Stomach (tissue), 9 donors: ENCODE results near the gene NPIPB6. TPM values are rescaled to one million over a fixed set of nuclear protein-coding genes. Genes with fewer than 3 reads are reported as not detected.
A peak's percentile ranks its signal among the peaks of the same experiment; 100 is the strongest.

ENCODE experiments used
- DNase-seq, 2 donors: peaks; one replicate each; pipeline versions ENCODE4 v3.0.0 to v3.0.0-alpha.2; 2013 to 2019
- H3K27ac ChIP-seq, 5 donors: fragments of 200-600 bp in 4 of 5; sonication (generic) in 4 of 5; one replicate each; pipeline ENCODE4 v1.5.1; 2013 to 2019; ENCODE audit warnings: mild to moderate bottlenecking in 1 of 5, moderate library complexity in 1 of 5
- H3K27me3 ChIP-seq, 3 donors: fragments of 200-600 bp; sonication (generic); one replicate each; pipeline ENCODE4 v1.5.1; 2017 to 2019; ENCODE audit warnings: mixed run types in 1 of 3
- H3K36me3 ChIP-seq, 4 donors: fragments of 200-600 bp; sonication (generic); 1 replicate in 3 of 4; 2 replicates in 1 of 4; pipeline ENCODE4 v1.5.1; 2016 to 2019
- H3K4me1 ChIP-seq, 4 donors: fragments of 200-600 bp; sonication (generic); one replicate each; pipeline ENCODE4 v1.5.1; 2016 to 2019
- H3K4me3 ChIP-seq, 4 donors: fragments of 200-600 bp; sonication (generic) in 3 of 4; one replicate each; pipeline ENCODE4 v1.5.1; 2016 to 2019; ENCODE audit warnings: mild to moderate bottlenecking in 1 of 4
- H3K9me3 ChIP-seq, 4 donors: fragments of 200-600 bp; sonication (generic); one replicate each; pipeline ENCODE4 v1.5.1; 2016 to 2019
- EP300 ChIP-seq: sonication (generic); formaldehyde crosslinking; IDR thresholded peaks from one replicate; pipeline ENCODE4 v1.6.1; 2017; ENCODE audit warnings: antibody characterized with exemption
- POLR2A ChIP-seq, 4 donors: fragments of 450-650 bp; IDR thresholded peaks; one replicate each; pipeline ENCODE4 v1.6.1; 2016; ENCODE audit warnings: antibody characterized with exemption in 4 of 4, control low read depth in 2 of 4, mild to moderate bottlenecking in 1 of 4, moderate library complexity in 1 of 4
- POLR2AphosphoS5 ChIP-seq, 3 donors: sonication (generic); formaldehyde crosslinking; IDR thresholded peaks; one replicate each; pipeline ENCODE4 v1.6.1; 2016; ENCODE audit warnings: antibody characterized with exemption in 3 of 3
- WGBS, 5 donors: extraction: QIAGEN DNeasy Blood & Tissue Kit in 3 of 5; methylation state at CpG; one replicate each; pipeline versions ENCODE4 v1.1.5 to v1.1.7; 2013 to 2018; 5-methylcytosine and 5-hydroxymethylcytosine counted together
- intact Hi-C: fragments of 100-400 bp; cut with DNase I; formaldehyde crosslinking; loops from one replicate; pipeline ENCODE4 v1.15.1; 2023; ENCODE audit warnings: low total_unique reads
- polyA plus RNA-seq, 3 donors: library from polyadenylated mRNA; stranded (reverse); fragments of 200-250 nt; gene quantifications; one replicate each; pipeline ENCODE4 v1.2.3, GENCODE V29; 2013
- total RNA-seq, 5 donors: library from RNA; depleted of rRNA; stranded (reverse); fragments of >200 nt; gene quantifications; one replicate each; pipeline versions ENCODE4 v1.1.0 to v1.2.3, GENCODE V29; 2014 to 2016
- TF ChIP-seq, protein P1 (sequence below), 7 experiments: fragments of 450-650 bp in 4 of 7; fragments of 200-600 bp in 3 of 7; sonication (generic) in 3 of 7; IDR thresholded peaks; one replicate each; pipeline ENCODE4 v1.5.1; 2016 to 2019; ENCODE audit warnings: antibody characterized with exemption in 7 of 7, control low read depth in 2 of 7, mild to moderate bottlenecking in 1 of 7
- donor health status: healthy with polysubstance abuse.
- donor health status: Bipolar disorder and iron deficiency.
- donor health status: healthy.

The NPIPB6 gene
- total and polyA plus RNA-seq, 8 donors, result 1.8 to 6.8 (median 2.3) TPM; not detected in 5

DNA sequence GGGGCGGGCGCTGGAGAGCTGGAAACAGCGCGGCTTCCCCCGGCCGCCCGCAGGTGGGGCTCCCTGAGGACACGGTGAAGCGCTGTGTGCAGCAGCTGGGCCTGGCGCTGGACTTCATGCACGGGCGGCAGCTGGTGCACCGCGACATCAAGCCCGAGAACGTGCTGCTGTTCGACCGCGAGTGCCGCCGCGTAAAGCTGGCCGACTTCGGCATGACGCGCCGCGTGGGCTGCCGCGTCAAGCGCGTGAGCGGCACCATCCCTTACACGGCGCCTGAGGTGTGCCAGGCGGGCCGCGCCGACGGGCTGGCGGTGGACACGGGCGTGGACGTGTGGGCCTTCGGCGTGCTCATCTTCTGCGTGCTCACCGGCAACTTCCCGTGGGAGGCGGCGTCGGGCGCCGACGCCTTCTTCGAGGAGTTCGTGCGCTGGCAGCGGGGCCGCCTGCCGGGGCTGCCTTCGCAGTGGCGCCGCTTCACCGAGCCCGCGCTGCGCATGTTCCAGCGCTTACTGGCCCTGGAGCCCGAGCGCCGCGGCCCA lies 43.2 kb downstream of the NPIPB6 start:
- no peak for DNase-seq
- no peak overlapping the region for H3K27ac ChIP-seq
- no peaks in the 10 kb centered on the region for H3K4me1 ChIP-seq
- intact Hi-C loops, result no loop called here
- no peak overlapping the region for H3K4me3 ChIP-seq
- no peaks in the 10 kb centered on the region for H3K36me3 ChIP-seq
- peaks cover 0 to 11% (median 0%) of the 10 kb centered on the region in 3 donors for H3K27me3 ChIP-seq
- TF ChIP-seq POLR2A (IDR thresholded peaks at IDR 0.05), result no peak
- no peak for TF ChIP-seq EP300
- 95 to 98% (median 97%) methylated on average over 36 to 73 of the region's 73 CpGs for WGBS, 5 donors
- H3K9me3 ChIP-seq, result no peaks in the 10 kb centered on the region

DNA sequence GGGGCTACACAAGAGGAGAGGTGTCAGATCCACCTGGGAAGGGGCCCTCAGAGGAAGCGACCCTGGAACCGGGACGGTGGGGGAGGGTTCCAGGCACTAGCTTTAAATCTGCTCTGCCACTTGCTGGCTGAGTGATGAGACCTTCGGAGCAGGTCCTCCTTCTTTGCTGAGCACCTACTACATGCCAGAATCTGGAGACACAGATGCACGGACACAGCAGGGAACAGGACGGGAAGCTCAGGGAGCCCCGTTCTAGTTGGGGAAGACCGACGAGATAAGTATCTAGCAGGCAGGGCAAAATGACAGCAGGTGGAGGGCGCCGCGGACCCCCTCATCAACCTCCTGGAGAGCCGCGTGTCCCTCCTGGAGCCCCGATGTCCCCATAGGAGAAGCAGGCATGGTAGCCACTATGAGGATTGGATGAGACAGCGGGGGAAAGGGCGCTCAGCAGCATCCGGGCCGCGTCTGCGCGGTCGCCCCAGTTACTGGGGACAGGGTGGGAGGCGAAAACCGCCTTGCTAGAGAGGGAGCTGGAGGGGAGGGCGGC lies 43.8 kb downstream of the NPIPB6 start:
- intact Hi-C loops, result loop anchor here (5.0 kb wide), 1 partner anchor 42 kb away; no protein-coding TSS in a partner anchor
- WGBS, 5 donors, result 90 to 96% (median 94%) methylated on average over 25 to 26 of the region's 26 CpGs
- H3K4me1 ChIP-seq, result no peaks in the 10 kb centered on the region
- no peak overlapping the region for H3K4me3 ChIP-seq
- no peak for DNase-seq
- no peaks in the 10 kb centered on the region for H3K9me3 ChIP-seq
- no peak for TF ChIP-seq EP300
- TF ChIP-seq POLR2A (IDR thresholded peaks at IDR 0.05), result no peak
- TF ChIP-seq POLR2AphosphoS5 (IDR thresholded peaks at IDR 0.05), result no peak
- TF ChIP-seq, protein P1, sequence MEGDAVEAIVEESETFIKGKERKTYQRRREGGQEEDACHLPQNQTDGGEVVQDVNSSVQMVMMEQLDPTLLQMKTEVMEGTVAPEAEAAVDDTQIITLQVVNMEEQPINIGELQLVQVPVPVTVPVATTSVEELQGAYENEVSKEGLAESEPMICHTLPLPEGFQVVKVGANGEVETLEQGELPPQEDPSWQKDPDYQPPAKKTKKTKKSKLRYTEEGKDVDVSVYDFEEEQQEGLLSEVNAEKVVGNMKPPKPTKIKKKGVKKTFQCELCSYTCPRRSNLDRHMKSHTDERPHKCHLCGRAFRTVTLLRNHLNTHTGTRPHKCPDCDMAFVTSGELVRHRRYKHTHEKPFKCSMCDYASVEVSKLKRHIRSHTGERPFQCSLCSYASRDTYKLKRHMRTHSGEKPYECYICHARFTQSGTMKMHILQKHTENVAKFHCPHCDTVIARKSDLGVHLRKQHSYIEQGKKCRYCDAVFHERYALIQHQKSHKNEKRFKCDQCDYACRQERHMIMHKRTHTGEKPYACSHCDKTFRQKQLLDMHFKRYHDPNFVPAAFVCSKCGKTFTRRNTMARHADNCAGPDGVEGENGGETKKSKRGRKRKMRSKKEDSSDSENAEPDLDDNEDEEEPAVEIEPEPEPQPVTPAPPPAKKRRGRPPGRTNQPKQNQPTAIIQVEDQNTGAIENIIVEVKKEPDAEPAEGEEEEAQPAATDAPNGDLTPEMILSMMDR (IDR thresholded peaks at IDR 0.05), result no peak
- H3K36me3 ChIP-seq, result no peaks in the 10 kb centered on the region
- H3K27ac ChIP-seq, result no peak overlapping the region
- H3K27me3 ChIP-seq, result peaks cover 0 to 11% (median 0%) of the 10 kb centered on the region in 3 donors

DNA sequence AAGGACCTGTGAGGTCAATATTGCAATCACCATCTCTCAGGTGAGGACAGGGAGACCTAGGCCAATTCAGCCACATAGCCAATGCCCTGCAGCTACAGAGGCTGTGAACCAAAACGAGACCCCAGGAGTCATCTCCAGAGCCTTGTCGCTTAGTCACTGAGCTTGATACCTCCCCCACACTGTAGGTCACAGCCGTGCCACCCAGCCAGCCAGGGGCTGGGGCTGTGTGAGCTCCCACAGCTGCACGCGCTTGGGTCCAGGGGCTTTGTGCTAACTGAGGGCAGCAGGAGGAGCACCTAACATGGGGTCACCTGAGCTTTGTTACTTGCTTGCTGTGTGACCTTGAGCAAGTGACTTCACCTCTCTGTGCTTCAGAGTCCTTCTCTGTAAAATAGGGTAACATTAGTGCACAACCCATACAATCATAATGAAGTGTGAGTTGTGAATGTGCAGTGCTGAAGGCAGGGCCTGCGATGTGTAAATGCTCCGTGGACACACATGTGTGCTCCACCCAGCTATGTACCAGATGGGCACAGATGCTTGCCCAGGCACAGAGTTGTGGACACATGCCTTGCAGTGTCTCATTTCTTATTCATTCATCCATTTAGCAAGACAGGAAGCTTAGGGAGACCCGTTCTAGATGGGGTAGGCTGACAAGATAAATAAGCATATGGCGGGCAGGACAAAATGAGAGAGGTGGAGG lies 45.1 kb downstream of the NPIPB6 start:
- Histone ChIP-seq H3K9me3 (no peaks in the 10 kb centered on the region), H3K27me3 (peaks cover 0 to 11% (median 0%) of the 10 kb centered on the region in 3 donors), H3K27ac (no peak overlapping the region), H3K4me3 (no peak overlapping the region), H3K4me1 (no peaks in the 10 kb centered on the region), H3K36me3 (no peaks in the 10 kb centered on the region)
- intact Hi-C loops, result loop anchor here (5.0 kb wide), 1 partner anchor 41 kb away; no protein-coding TSS in a partner anchor
- TF ChIP-seq POLR2AphosphoS5 (IDR thresholded peaks at IDR 0.05), result no peak
- no peak for DNase-seq
- 84 to 92% (median 90%) methylated on average over 6 to 9 of the region's 9 CpGs for WGBS, 5 donors

DNA sequence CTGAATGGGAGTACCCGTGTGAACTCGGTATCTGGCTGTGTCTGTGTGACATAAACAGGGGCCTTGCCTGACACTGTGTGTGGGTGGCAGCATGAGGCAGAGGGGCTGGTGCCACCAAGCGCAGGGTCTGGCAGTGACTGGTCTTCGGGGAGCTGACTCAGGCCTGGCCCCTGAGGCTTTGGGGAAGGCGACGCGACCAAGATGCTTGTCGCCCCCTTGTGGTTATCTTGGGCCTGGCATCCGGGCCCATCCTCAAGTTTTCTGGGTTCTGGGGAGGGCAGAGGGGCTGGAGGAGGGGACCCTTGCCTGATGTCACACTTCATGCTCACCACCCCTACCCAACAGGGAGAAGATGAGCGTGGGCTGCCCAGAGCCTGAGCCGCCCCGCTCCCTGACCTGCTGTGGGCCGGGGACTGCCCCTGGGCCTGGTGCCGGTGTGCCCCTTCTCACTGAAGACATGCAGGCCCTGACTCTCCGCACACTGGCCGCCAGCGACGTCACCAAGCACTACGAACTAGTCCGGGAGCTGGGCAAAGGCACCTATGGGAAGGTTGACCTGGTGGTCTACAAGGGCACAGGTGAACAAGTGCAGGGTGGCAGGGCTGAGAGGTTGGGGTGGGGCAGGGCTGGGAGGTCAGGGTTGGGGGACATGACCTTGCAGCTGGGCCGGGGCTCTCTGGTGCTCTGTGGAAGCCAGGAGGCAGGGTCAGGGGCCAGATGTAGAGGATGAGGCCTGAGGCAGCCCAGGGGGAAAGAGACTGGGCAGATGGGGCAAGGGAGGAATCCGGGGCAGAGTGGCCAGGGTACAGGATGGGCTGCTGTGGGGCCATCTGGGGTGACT lies 46.0 kb downstream of the NPIPB6 start:
- H3K4me1 ChIP-seq, result no peaks in the 10 kb centered on the region
- H3K9me3 ChIP-seq, result no peaks in the 10 kb centered on the region
- H3K4me3 ChIP-seq, result no peak overlapping the region
- H3K27me3 ChIP-seq, result peaks cover 0 to 11% (median 0%) of the 10 kb centered on the region in 3 donors
- WGBS, 5 donors, result 52 to 78% (median 54%) methylated on average over 15 to 22 of the region's 22 CpGs
- TF ChIP-seq POLR2A (IDR thresholded peaks at IDR 0.05) (no peak), EP300 (no peak), POLR2AphosphoS5 (IDR thresholded peaks at IDR 0.05) (no peak)
- TF ChIP-seq, protein P1 (IDR thresholded peaks at IDR 0.05), result peak in 5 of 7 experiments; percentile 43 to 85 (median 79)
- H3K36me3 ChIP-seq, result no peaks in the 10 kb centered on the region
- DNase-seq, result peak; percentile 65 to 77
- H3K27ac ChIP-seq, result no peak overlapping the region
- intact Hi-C loops, result loop anchor here (5.0 kb wide), 1 partner anchor 40 kb away; no protein-coding TSS in a partner anchor

DNA sequence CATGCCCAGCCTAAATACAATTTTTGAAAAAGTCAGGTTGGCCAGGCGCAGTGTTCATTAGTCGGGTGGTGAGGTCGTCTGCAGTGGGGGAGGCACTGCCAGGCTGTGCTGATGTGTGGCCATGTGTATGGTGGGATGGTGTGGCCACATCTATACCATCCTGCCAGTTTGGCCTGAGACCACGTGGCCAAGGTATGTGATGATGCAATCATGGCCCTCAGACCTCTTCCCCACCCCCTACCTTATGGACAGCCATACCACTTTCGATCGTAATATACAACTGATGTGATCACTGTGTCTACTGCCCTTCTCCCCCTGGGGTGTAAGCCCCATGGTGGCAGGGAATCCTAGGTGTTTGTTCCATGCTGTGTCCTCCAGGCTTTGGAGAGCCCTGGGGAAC lies 47.3 kb downstream of the NPIPB6 start:
- DNase-seq, result no peak
- Histone ChIP-seq H3K27me3 (peaks cover 0 to 11% (median 0%) of the 10 kb centered on the region in 3 donors), H3K4me3 (no peak overlapping the region), H3K36me3 (no peaks in the 10 kb centered on the region), H3K4me1 (no peaks in the 10 kb centered on the region), H3K9me3 (no peaks in the 10 kb centered on the region), H3K27ac (no peak overlapping the region)
- intact Hi-C loops, result loop anchor here (5.0 kb wide), 1 partner anchor 39 kb away; no protein-coding TSS in a partner anchor
- TF ChIP-seq EP300 (no peak), POLR2AphosphoS5 (IDR thresholded peaks at IDR 0.05) (no peak), POLR2A (IDR thresholded peaks at IDR 0.05) (no peak)
- TF ChIP-seq, protein P1 (IDR thresholded peaks at IDR 0.05), result no peak
- WGBS, 5 donors, result 77 to 88% (median 83%) methylated on average over 6 of the region's 6 CpGs
